H1 (cell line): Measurements from ENCODE around the gene TAC4. TPM values are rescaled to one million over a fixed set of nuclear protein-coding genes. Genes with fewer than 3 reads are reported as not detected.

Source experiments
- RXRA ChIP-seq: IDR thresholded peaks from 2 replicates; pipeline ENCODE4 v1.6.1; 2011; ENCODE audit warnings: low read depth, mild to moderate bottlenecking, low read length, moderate library complexity; ENCODE audit not compliant: insufficient read depth
- polyA plus RNA-seq, 7 experiments: library from polyadenylated mRNA; depleted of rRNA in 3 of 7; stranded (reverse) in 5 of 7; unstranded in 2 of 7; fragments of >200 nt in 5 of 7; fragments of 200-250 nt in 2 of 7; gene quantifications; 1 replicate in 5 of 7; 2 replicates in 1 of 7; 4 replicates in 1 of 7; pipeline versions ENCODE4 v1.2.1 to v1.2.3, GENCODE V29; 2011 to 2013; ENCODE audit warnings: missing spikeins in 2 of 7, mixed read lengths in 2 of 7
- total RNA-seq: library from RNA; stranded (reverse); fragmentation: NEBNext Ultra II Directional; extraction: Animal tissue kit (Norgen Biotek cat#: 25700); gene quantifications from 2 replicates; pipeline ENCODE4 v1.2.1, GENCODE V29; 2021

TAC4 gene
- total and polyA plus RNA-seq, 2 of the 8 experiments (the other 6 are each of a cell fraction or from before 2014, with no cell fraction given), result 0.15 TPM; not detected in 1

DNA sequence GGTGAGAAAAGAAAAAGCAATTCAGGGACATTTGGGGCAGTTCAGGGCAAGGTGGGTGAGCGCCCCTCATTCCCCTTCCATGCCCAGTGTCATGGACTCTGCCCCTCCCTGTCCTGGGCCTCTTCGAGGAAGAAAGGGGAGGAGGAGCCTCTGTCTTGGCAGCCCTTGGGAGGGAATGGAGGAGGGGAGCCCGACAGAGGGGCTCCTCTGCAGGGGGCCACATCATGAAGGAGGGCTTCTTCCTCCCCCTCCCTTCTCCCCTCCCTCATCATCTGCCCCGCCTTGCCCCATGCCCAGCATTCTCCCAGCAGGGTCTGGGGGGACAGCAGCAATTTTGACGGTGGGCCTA is 33.2 kb upstream of the TAC4 start (continued):
- TF ChIP-seq RXRA, result no peak
